AG04449 (cell line): ENCODE measurements around the gene DGKI.

Experiments
- CTCF ChIA-PET: fragments of 350-600 bp; formaldehyde crosslinking; extraction: SDS; loops from one replicate; lab custom pipeline; 2021; ENCODE audit warnings: antibody characterized with exemption; lab: Yijun Ruan, JAX
- POLR2A ChIA-PET: fragments of 400-600, 350-600 bp; formaldehyde crosslinking; extraction: SDS; loops from one replicate; lab custom pipeline; 2020; ENCODE audit warnings: antibody characterized with exemption, inconsistent platforms; lab: Yijun Ruan, JAX
- DNase-seq: peaks from one replicate; pipeline ENCODE4 v3.0.0-alpha.2; 2010; ENCODE audit warnings: low read depth, low spot score
- H3K4me3 ChIP-seq: 2 replicates; pipeline ENCODE4 v1.5.1; 2011; ENCODE audit warnings: low read depth, mild to moderate bottlenecking, control low read depth, low read length
- TF ChIP-seq, protein P1 (sequence below): IDR thresholded peaks from one replicate; pipeline ENCODE4 v1.5.1; 2011; ENCODE audit warnings: mild to moderate bottlenecking, moderate library complexity, low read length, control low read depth, inconsistent platforms; ENCODE audit not compliant: insufficient read depth; ENCODE audit errors: missing control alignments

Gene DGKI

DNA sequence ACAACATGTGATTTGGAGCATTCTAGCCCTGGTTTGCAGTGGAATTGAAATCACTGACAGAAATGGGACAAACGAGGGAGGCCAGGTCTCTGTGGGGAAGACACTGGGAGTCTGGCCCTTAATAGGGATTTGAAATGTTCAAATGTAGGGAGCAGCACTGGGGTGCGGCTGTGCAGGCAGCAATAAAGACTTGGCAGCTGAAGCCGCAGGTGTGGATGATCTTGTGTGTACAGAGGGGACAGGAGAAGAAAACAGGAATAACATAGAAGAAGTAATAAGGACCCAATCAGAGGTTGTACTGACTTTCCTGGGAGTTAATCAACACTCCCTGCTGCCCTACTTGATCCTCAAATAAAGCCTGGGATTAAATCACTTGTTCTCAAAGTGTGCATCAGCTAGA is 375.6 kb downstream of the DGKI start:
- ChIA-PET POLR2A (no interaction called here), CTCF (interaction anchor here (0.9 to 3.0 kb wide), 3 partner anchors 9 to 121 kb away, joined by 3 to 12 read pairs (median 6); no protein-coding TSS in a partner anchor)
- DNase-seq = no peak
- TF ChIP-seq, protein P1, sequence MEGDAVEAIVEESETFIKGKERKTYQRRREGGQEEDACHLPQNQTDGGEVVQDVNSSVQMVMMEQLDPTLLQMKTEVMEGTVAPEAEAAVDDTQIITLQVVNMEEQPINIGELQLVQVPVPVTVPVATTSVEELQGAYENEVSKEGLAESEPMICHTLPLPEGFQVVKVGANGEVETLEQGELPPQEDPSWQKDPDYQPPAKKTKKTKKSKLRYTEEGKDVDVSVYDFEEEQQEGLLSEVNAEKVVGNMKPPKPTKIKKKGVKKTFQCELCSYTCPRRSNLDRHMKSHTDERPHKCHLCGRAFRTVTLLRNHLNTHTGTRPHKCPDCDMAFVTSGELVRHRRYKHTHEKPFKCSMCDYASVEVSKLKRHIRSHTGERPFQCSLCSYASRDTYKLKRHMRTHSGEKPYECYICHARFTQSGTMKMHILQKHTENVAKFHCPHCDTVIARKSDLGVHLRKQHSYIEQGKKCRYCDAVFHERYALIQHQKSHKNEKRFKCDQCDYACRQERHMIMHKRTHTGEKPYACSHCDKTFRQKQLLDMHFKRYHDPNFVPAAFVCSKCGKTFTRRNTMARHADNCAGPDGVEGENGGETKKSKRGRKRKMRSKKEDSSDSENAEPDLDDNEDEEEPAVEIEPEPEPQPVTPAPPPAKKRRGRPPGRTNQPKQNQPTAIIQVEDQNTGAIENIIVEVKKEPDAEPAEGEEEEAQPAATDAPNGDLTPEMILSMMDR = no peak
- no peak overlapping the region for H3K4me3 ChIP-seq

DNA sequence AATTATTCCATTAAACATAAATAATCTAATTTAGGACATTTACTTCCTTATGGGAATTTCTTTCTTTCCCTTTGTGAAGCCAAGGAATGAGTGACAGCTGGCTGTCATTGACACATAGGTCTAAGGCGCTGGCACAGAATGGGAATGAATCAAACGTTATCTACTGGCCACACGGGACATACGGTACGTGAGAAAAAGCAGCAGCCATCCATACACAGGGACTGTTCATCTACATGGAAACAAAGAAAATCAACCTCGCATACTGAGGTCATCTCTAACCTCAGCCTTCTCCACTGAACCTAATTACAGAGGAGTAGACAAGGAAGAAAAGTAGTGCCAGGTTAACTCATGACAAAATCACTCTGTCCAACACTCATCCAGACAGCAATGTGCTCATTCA is 376.9 kb downstream of the DGKI start:
- POLR2A ChIA-PET = no interaction called here
- TF ChIP-seq, protein P1 = no peak
- CTCF ChIA-PET = interaction anchor here (1.2 kb wide), 1 partner anchor 122 kb away, joined by 6 read pairs; no protein-coding TSS in a partner anchor
- DNase-seq = no peak
- no peak overlapping the region for H3K4me3 ChIP-seq

DNA sequence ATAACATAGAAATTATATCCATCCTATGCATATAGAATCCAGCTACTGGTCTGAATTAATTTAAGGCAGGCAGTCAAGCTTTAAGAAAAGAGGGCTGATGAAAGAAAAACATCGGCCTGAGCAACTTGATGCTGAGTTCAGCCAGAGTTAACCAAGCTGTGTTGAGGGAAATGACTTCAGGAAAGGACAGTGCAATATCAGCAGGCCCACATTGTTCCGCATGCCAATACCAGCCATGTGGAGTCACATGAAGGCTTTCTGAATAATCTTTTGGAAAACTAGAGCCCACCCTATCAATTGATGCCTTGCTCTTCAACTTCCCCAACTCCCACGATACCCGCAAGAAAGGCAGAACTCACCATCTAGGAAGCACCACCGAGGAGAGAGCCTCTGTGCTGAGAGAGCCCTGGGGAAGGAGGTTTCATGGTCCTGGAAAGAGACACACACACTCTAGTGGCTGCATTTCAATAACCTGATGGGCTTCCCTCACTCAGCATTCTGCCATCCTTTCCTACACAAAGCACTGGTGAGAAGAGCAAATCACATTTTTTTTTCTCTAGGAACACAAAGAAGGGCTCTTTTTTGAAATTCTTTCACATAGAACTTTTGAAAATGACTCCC is 377.5 kb downstream of the DGKI start:
- TF ChIP-seq, protein P1 = no peak
- DNase-seq = no peak
- no peak overlapping the region for H3K4me3 ChIP-seq
- ChIA-PET CTCF (no interaction called here), POLR2A (no interaction called here)

DNA sequence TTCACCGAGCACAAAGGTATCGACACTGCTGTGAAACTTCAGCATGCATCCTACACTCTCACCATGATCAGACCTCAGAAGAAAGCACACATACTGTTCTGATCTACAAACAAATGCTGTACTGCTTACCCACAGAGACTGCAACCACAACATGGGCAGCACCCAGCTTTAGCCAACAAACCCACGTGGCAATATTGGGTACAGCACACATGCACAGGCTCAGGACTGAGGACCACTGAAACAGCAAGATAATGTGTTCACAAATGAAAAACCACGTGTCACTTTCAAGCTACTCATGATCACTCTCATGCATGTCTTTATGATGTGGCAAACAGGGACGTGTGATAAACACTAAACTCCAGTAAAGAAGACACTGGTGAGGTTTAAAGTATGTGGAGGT is 383.9 kb downstream of the DGKI start:
- DNase-seq = no peak
- TF ChIP-seq, protein P1 = no peak
- CTCF ChIA-PET = interaction anchor here (1.5 to 2.1 kb wide), 2 partner anchors 10 to 129 kb away, joined by 5 to 7 read pairs; no protein-coding TSS in a partner anchor
- POLR2A ChIA-PET = interaction anchor here (1.5 kb wide), 1 partner anchor 14 kb away, joined by 4 read pairs; no protein-coding TSS in a partner anchor
- no peak overlapping the region for H3K4me3 ChIP-seq

DNA sequence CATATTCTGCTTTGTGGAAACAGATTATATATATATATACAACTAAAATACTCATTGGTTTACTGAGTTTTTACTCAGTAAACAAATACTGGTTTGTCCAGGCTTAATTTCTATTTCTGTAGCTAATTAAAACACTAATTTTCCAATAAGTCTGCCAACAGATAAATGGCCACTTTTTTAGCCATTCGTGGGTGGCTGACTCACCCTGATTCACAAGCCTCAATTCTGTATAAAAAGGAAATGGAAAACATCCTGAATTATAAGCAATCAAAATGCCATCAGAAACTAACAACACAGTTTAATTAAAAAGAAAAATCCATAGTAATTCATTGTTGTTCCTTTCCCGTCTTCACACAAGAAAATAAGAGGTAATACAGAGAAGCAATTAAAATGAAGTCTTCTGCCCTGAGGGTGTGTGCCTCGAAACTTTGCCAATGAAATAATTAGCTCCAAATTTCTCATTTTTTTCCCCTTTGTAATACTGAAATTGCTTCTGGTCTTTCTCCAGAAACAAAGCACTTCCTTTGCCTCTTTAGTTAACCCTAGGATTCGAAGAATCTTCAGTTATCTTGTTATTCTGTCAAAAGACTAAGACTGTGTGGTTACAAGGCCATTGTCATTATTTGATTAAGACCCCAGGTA is 384.6 kb downstream of the DGKI start:
- ChIA-PET CTCF (interaction anchor here (0.7 to 2.1 kb wide), 5 partner anchors 8 to 293 kb away, joined by 3 to 7 read pairs (median 5); no protein-coding TSS in a partner anchor), POLR2A (interaction anchor here (0.6 to 1.5 kb wide), 2 partner anchors 15 to 297 kb away, joined by 3 to 4 read pairs; no protein-coding TSS in a partner anchor)
- DNase-seq = no peak
- no peak overlapping the region for H3K4me3 ChIP-seq
- TF ChIP-seq, protein P1 = no peak

DNA sequence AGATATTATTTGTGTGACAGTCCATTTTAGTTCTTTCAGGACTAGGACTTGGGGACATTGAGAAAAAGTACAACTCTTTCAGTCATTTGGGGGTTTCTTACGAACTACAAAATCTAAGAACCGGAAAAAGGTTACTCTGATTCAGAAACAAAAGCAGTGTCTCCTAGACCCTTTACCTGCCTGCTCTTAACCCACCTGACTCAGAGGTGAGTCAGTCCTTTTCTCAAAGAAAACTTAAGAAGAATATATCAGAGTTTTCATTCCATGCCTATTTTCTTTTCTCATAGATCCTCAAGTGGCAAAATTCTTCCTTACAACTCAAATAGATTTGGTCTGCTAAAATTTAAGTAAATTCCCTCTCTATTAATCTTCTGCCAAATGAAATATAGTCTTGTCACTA is 388.4 kb downstream of the DGKI start:
- TF ChIP-seq, protein P1 = no peak
- ChIA-PET POLR2A (no interaction called here), CTCF (interaction anchor here (1.4 kb wide), 1 partner anchor 289 kb away, joined by 5 read pairs; no protein-coding TSS in a partner anchor)
- no peak overlapping the region for H3K4me3 ChIP-seq
- no peak for DNase-seq
